GM10248 (cell line): ENCODE measurements around the gene TGFBR3.

Experiments
- CTCF ChIA-PET: fragments of 300-600 bp; sonication (Branson Sonifier 250); formaldehyde crosslinking; extraction: SDS; loops from one replicate; lab custom pipeline; 2021; ENCODE audit warnings: antibody characterized with exemption; lab: Yijun Ruan, JAX
- POLR2A ChIA-PET: fragments of 350-650 bp; sonication (Branson Sonifier 250); formaldehyde crosslinking; extraction: SDS; loops from one replicate; lab custom pipeline; 2020; ENCODE audit warnings: antibody characterized with exemption; lab: Yijun Ruan, JAX
- DNase-seq: peaks from one replicate; pipeline ENCODE4 v3.0.0; 2012; ENCODE audit errors: extremely low spot score
- TF ChIP-seq, protein P1 (sequence below): IDR thresholded peaks from 2 replicates; pipeline ENCODE4 v1.5.1; 2012; ENCODE audit warnings: mild to moderate bottlenecking, low read depth; ENCODE audit errors: extremely low read depth, missing control alignments, control extremely low read depth

The TGFBR3 gene

DNA sequence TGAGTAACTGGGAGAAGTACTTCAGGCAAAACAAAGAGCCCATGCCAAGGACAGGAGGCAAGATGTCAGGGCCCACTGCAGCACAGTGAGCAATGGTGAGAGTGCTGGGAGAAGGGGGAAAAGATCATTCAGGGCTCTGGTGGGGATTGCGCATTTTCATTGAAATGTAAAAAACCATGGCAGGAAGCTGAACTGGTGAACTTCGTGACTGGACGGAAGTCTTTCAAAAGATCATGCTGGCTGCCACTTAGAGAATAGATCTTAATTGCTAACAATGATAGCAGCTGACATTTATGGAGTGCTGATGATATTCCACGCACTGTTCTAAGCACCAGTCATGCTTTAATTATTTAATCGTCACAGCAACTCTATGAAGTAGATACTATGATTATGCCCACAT lies 107.0 kb downstream of the TGFBR3 start:
- TF ChIP-seq, protein P1, sequence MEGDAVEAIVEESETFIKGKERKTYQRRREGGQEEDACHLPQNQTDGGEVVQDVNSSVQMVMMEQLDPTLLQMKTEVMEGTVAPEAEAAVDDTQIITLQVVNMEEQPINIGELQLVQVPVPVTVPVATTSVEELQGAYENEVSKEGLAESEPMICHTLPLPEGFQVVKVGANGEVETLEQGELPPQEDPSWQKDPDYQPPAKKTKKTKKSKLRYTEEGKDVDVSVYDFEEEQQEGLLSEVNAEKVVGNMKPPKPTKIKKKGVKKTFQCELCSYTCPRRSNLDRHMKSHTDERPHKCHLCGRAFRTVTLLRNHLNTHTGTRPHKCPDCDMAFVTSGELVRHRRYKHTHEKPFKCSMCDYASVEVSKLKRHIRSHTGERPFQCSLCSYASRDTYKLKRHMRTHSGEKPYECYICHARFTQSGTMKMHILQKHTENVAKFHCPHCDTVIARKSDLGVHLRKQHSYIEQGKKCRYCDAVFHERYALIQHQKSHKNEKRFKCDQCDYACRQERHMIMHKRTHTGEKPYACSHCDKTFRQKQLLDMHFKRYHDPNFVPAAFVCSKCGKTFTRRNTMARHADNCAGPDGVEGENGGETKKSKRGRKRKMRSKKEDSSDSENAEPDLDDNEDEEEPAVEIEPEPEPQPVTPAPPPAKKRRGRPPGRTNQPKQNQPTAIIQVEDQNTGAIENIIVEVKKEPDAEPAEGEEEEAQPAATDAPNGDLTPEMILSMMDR: no peak
- no peak for DNase-seq
- POLR2A ChIA-PET: no interaction called here
- CTCF ChIA-PET: interaction anchor here (1.5 kb wide), 1 partner anchor 15 kb away, joined by 4 read pairs; no protein-coding TSS in a partner anchor

DNA sequence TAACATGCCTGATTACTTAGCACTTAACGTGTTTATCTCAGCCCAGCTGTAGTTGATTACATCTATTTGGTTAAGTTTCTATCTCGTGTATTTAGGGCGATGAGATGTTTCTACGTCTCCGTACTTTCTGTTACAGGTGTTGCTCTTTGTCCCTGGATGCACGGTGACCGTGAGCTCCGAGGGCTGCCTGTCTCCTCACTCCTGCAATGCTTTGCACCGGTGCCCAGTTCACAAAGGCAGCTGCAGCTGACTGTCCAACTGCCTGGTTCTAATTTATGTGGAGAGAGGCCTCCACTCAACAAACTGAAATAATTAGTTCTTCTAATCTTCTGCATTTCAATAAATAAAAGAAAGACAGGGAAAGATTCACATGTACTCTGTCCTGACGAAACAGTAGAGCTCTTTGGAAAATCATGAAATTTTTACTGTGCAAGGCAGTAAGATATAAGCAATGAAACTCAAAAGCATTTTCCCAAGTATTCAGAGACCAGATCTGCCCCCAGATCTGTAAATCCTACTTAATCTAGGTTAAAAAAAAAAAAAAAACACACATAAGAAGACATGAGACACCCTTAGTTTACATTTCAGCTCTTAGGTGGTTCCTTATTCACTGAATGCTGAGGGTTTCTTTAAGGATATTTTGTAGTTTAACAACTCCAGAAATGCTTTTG lies 108.2 kb downstream of the TGFBR3 start:
- CTCF ChIA-PET: interaction anchor here (1.2 kb wide), 1 partner anchor 8 kb away, joined by 3 read pairs; no protein-coding TSS in a partner anchor
- POLR2A ChIA-PET: no interaction called here
- TF ChIP-seq, protein P1: no peak
- DNase-seq: no peak

DNA sequence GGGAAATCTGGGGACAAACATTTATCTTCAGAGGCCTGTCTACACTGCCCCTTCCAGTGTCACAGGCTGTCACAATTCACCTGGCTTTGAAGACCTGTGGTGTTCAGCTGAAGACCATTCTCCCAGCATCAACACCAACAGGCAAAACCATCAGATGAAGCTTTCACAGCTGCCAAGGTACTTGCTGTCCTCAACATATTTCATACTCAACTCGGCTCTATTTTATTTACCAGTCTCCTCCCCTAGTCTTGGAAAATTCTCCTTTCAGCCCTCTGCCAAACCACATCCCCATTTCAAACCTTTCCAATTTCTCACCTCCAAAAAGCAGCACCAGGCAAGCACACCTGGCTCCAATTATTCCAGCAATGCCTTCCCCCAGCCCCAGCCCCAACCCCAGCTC lies 108.8 kb downstream of the TGFBR3 start:
- TF ChIP-seq, protein P1: no peak
- ChIA-PET CTCF (interaction anchor here (1.2 to 1.3 kb wide), 2 partner anchors 8 to 13 kb away, joined by 3 to 4 read pairs; no protein-coding TSS in a partner anchor), POLR2A (no interaction called here)
- DNase-seq: no peak

DNA sequence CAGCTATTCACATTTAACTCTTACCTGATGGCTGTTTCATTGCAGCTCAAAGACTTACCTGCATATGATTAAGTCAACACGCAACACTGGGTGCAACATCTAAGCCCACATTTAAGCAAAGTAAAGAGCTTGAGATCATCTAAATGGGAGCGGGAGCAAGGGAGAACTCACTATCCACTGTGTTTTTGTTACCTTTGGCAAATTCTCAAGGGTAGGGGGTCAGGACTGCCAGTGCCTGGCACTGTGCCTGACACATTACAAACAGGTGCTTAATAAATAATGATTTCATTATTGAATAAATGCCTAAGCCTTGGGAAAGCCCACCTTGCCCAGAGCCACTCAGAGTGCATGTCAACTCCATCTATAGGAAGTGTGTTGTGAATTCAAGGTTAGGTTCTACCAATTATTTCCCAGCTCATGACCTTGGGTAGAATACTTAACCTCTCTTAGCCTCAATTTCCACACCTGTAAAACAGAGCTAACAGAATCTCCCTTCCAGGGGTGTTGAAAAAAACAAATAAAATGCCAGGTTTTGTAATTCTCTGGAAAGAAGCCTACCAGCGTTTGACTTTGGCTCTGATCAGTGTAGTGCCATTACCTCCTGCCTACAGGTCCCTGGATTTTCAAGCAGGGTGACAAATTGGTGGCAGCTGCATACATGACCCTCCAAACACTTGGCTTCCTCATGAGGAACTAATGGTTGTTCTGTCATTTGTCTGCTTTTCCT lies 109.7 kb downstream of the TGFBR3 start:
- ChIA-PET POLR2A (no interaction called here), CTCF (interaction anchor here (0.7 to 1.3 kb wide), 8 partner anchors 9 to 497 kb away, joined by 3 to 4 read pairs (median 4); no protein-coding TSS in a partner anchor)
- no peak for DNase-seq
- TF ChIP-seq, protein P1: no peak

DNA sequence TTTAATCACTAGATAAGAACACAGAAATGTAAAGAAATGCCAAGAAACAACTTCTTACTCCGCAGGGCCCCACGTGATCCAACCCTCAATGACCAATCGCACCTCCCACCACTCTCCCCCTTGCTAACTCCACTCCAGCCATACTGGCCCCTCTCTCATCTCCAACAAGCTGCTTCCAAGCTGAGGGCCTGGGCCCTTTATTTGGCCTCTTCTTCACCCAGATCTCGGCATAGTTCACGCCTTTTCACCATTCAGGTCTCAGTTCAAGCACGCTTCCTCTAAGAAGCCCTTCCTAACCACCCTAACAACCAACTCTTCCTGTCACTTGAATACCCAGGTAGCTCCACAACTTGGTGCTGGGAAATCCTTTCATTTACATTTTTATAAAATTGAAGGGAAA lies 110.7 kb downstream of the TGFBR3 start:
- ChIA-PET CTCF (interaction anchor here (0.7 to 1.3 kb wide), 7 partner anchors 12 to 18 kb away, joined by 3 to 4 read pairs (median 3); no protein-coding TSS in a partner anchor), POLR2A (no interaction called here)
- DNase-seq: no peak
- TF ChIP-seq, protein P1: no peak

DNA sequence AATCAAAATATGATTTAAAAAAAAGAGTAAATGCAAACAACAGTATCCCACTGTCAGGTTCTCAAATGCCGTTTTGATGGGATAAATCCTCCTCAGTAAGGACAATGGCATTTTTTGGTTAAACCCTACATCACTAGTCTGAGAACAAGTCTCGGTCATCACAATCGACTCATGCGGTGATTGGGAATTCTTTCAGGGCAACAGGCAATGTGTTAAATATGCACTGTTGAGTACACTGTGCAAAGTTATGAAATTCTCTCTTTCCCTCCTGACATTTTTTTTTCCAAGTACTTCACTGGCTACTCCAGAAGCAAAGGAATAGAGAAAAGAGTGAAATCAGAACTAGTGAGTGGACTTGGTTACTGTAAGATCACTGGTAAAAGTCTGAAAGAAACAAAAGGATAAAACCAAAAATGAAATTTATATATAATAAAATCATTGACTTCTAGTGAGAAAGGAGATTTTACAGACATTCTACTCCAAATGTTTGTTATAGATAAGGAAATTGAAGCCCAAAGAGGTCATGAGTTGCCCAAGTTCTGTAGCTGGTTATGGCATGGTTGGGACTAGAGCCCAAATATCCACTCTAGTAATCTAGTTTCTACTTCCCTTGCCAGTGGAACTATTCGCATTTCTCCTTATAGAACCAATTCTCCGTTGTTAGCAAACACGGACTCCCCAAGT lies 111.3 kb downstream of the TGFBR3 start:
- TF ChIP-seq, protein P1: no peak
- POLR2A ChIA-PET: no interaction called here
- DNase-seq: no peak
- CTCF ChIA-PET: interaction anchor here (0.9 to 1.2 kb wide), 3 partner anchors 12 to 17 kb away, joined by 3 read pairs; no protein-coding TSS in a partner anchor
